ENCODE results near the gene CERK.

GRCh38 chr22:46636221-46637002 is 101.6 kb downstream of the CERK start:
- TF ChIP-seq CTCF (IDR thresholded peaks at IDR 0.05), result no peak
- TF ChIP-seq POLR2AphosphoS5 (IDR thresholded peaks at IDR 0.05), result no peak
